ENCODE data around the gene PCDH12. TPM values are rescaled to one million over a fixed set of nuclear protein-coding genes. Genes with fewer than 3 reads are reported as not detected.

PCDH12 gene
- polyA plus RNA-seq, 1 of the 3 experiments (the other 2 are of a cell fraction) = 0.02 TPM

- Histone ChIP-seq H3K4me1 (ENCODE audit: control insufficient read depth in 1 of 2, insufficient read depth in 2 of 2, low read depth in 1 of 2, low read length in 1 of 2) (peaks cover 0 to 18% of the 10 kb centered on the region in 2 experiments; a peak in 2 of 4 replicates), H3K4me3 (ENCODE audit: low read depth in 2 of 2, low read length in 1 of 2) (no peak overlapping the region), H2AFZ (ENCODE audit: low read depth) (no peak overlapping the region), H3K9me2 (no peaks in the 10 kb centered on the region), H4K20me1 (ENCODE audit: insufficient read depth) (no peaks in the 10 kb centered on the region), H3F3A (replicated peaks; ENCODE audit: insufficient read depth) (no peaks in the 10 kb centered on the region), H3K4me2 (no peak overlapping the region), H3K36me3 (replicated peaks in 1 of 2; ENCODE audit: control insufficient read depth in 1 of 2, insufficient read depth in 2 of 2, low read length in 1 of 2) (peaks cover 23 to 80% of the 10 kb centered on the region in 2 experiments), H3K79me2 (ENCODE audit: insufficient read depth) (no peaks in the 10 kb centered on the region), H3K27me3 (ENCODE audit: insufficient read depth) (no peaks in the 10 kb centered on the region), H3K9ac (no peak overlapping the region), H3K27ac (ENCODE audit: low read depth in 2 of 2, low read length in 1 of 2) (no peak overlapping the region; a peak in 1 of 4 replicates), H3K9me3 (no peaks in the 10 kb centered on the region)
- CTCF ChIA-PET = interaction anchor here (1.0 to 20.3 kb wide), 4 partner anchors 17 to 244 kb away, joined by 3 to 256 read pairs (median 8); partner anchors contain the start of gene PCDH12
- POLR2A ChIA-PET = no interaction called here
- 89% methylated on average over 4 of the region's 4 CpGs for WGBS (ENCODE audit: low lambda C conversion rate)
- DNase-seq = no peak
- TF ChIP-seq RCOR1 (IDR thresholded peaks at IDR 0.05; ENCODE audit: low read length) (no peak), SIN3A (IDR thresholded peaks at IDR 0.05; ENCODE audit: borderline replicate concordance, low read depth, low read length) (no peak), MXI1 (IDR thresholded peaks at IDR 0.05; ENCODE audit: low read depth, low read length) (no peak), TCF12 (IDR thresholded peaks at IDR 0.05) (no peak), TAF1 (IDR thresholded peaks at IDR 0.05; ENCODE audit: borderline replicate concordance, low read depth, low read length) (no peak), ZBTB33 (IDR thresholded peaks at IDR 0.05; ENCODE audit: borderline replicate concordance, low read depth) (no peak), NFIC (IDR thresholded peaks at IDR 0.05; ENCODE audit: borderline replicate concordance) (no peak), MAX (IDR thresholded peaks at IDR 0.05; ENCODE audit: low read depth) (no peak), CHD2 (IDR thresholded peaks at IDR 0.05; ENCODE audit: low read length, partially characterized antibody) (no peak), ELF1 (IDR thresholded peaks at IDR 0.05) (no peak), MEF2A (IDR thresholded peaks at IDR 0.05; ENCODE audit: borderline replicate concordance, low read depth) (no peak), TEAD4 (IDR thresholded peaks at IDR 0.05; ENCODE audit: borderline replicate concordance, insufficient read depth) (no peak), YY1 (IDR thresholded peaks at IDR 0.05; ENCODE audit: low read depth) (no peak), PBX3 (IDR thresholded peaks at IDR 0.05) (no peak), FOXM1 (IDR thresholded peaks at IDR 0.05; ENCODE audit: low read depth) (no peak), FOSL2 (IDR thresholded peaks at IDR 0.05; ENCODE audit: borderline replicate concordance, low read depth) (no peak), EZH2phosphoT487 (IDR thresholded peaks at IDR 0.05; ENCODE audit: borderline replicate concordance, low read depth) (no peak), FOXJ3 (CRISPR knock-in tag; IDR thresholded peaks at IDR 0.05) (no peak), GATA2 (CRISPR knock-in tag; IDR thresholded peaks at IDR 0.05) (no peak), USF1 (IDR thresholded peaks at IDR 0.05; ENCODE audit: borderline replicate concordance, low read depth) (no peak)
Observed at GRCh38 chr5:141935538-141935937, 22.5 kb downstream of the PCDH12 start.

Measured in SK-N-SH (cell line).